Mesodermal cell (in vitro differentiated cells): ENCODE data around the gene PHF14.

ENCODE experiments used
- H3K27ac ChIP-seq: 2 replicates; pipeline ENCODE4 v1.7.0; 2013; ENCODE audit warnings: mild to moderate bottlenecking, low read depth, low read length, moderate library complexity; ENCODE audit not compliant: severe bottlenecking
- H3K36me3 ChIP-seq: 2 replicates; pipeline ENCODE4 v1.7.1; 2013; ENCODE audit warnings: mild to moderate bottlenecking, low read length, moderate library complexity; ENCODE audit not compliant: control insufficient read depth, insufficient read depth
- H3K4me1 ChIP-seq: one replicate; pipeline ENCODE4 v1.7.1; 2013; ENCODE audit warnings: mild to moderate bottlenecking, low read length; ENCODE audit not compliant: insufficient read depth, control insufficient read depth, poor library complexity, severe bottlenecking
- H3K4me3 ChIP-seq: 2 replicates; pipeline ENCODE4 v1.7.0; 2013; ENCODE audit warnings: low read length, control low read depth, mild to moderate bottlenecking; ENCODE audit not compliant: insufficient read depth, poor library complexity, severe bottlenecking; ENCODE audit errors: extremely low read depth
- H3K9me3 ChIP-seq: 2 replicates; pipeline ENCODE4 v1.7.1; 2013; ENCODE audit warnings: mild to moderate bottlenecking, low read length, moderate library complexity; ENCODE audit not compliant: control insufficient read depth
- WGBS, 2 experiments: methylation state at CpG; one replicate each; pipeline ENCODE4 v1.1.5; 2013; ENCODE audit warnings: missing lambda C conversion rate in 2 of 2; ENCODE audit not compliant: insufficient coverage in 2 of 2; 5-methylcytosine and 5-hydroxymethylcytosine counted together

PHF14 gene

GRCh38 chr7:11109659-11110058, 136.0 kb downstream of the PHF14 start:
- no peak overlapping the region for H3K27ac ChIP-seq
- H3K9me3 ChIP-seq = no peaks in the 10 kb centered on the region
- peaks cover 2% of the 10 kb centered on the region for H3K36me3 ChIP-seq
- no peak overlapping the region for H3K4me3 ChIP-seq
- no peaks in the 10 kb centered on the region for H3K4me1 ChIP-seq

GRCh38 chr7:11120068-11120664, 146.5 kb downstream of the PHF14 start:
- no CpG with 5 or more reads among the region's 3 CpGs for WGBS, 2 experiments
- peaks cover 6% of the 10 kb centered on the region for H3K36me3 ChIP-seq
- no peaks in the 10 kb centered on the region for H3K9me3 ChIP-seq
- no peak overlapping the region for H3K4me3 ChIP-seq
- no peak overlapping the region for H3K27ac ChIP-seq
- H3K4me1 ChIP-seq = no peaks in the 10 kb centered on the region

DNA sequence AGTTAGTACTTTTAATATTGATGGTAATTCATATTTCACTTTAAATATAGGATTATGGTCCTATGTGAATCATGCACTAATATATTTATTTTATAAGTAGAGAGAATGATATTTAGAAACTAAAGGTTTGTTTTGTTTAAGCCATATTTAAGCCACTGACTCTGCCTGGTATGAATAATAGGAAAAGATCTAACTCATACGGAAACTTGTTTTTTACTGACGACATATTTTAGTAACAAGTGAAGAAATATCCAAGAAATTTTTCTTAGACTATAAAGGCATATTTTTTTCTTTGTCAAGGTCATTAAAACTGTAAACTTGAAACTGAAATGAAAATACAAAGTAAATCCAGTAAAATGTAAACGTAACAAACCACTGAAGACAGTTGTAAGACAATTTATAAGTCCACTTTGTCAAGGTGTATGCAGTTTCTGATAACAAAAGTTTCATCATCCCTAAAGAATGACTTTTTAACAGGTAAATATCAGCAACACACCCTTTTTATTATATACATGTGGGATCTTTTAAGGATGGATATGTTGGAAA, 147.1 kb downstream of the PHF14 start:
- no CpG with 5 or more reads among the region's 3 CpGs for WGBS, 2 experiments
- no peaks in the 10 kb centered on the region for H3K4me1 ChIP-seq
- H3K4me3 ChIP-seq = no peak overlapping the region
- H3K36me3 ChIP-seq = peaks cover 6% of the 10 kb centered on the region
- no peaks in the 10 kb centered on the region for H3K9me3 ChIP-seq
- no peak overlapping the region for H3K27ac ChIP-seq

DNA sequence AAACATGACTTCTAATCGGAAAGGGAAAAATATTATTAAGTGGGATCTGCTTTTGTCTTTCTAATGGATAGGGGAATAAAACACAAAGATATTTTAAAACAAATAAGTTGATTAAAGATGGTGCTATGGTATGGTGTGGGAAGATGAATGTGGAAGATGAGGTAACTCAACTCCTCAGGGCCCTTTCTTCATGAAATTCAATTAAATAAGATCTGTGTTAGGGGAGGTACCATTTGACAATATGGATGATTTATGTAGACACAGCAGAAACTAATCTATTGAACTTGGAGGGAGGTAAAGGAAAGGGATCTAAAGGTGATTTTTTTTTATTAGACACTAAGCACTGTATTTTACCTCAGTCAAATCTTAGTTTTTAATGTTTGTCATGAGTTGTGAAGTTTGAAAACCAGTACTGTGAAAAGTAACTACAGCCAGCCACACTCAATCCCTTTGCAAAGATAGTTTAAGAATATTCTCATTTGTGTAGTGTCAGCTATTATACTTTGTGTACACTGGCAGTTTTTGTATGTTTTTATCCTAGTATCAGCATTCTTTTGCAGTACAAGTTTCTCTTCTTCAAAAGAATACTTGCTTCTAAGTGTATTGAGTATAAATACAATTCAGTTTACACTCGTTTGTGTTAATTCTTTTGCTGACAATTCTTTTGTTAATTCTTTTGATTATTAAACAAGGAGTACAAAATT, 151.3 kb downstream of the PHF14 start:
- Histone ChIP-seq H3K36me3 (peaks cover 6% of the 10 kb centered on the region), H3K4me1 (peaks cover 12% of the 10 kb centered on the region), H3K27ac (no peak overlapping the region), H3K4me3 (no peak overlapping the region), H3K9me3 (no peaks in the 10 kb centered on the region)
- WGBS, 2 experiments = no CpG with 5 or more reads among the region's 2 CpGs

DNA sequence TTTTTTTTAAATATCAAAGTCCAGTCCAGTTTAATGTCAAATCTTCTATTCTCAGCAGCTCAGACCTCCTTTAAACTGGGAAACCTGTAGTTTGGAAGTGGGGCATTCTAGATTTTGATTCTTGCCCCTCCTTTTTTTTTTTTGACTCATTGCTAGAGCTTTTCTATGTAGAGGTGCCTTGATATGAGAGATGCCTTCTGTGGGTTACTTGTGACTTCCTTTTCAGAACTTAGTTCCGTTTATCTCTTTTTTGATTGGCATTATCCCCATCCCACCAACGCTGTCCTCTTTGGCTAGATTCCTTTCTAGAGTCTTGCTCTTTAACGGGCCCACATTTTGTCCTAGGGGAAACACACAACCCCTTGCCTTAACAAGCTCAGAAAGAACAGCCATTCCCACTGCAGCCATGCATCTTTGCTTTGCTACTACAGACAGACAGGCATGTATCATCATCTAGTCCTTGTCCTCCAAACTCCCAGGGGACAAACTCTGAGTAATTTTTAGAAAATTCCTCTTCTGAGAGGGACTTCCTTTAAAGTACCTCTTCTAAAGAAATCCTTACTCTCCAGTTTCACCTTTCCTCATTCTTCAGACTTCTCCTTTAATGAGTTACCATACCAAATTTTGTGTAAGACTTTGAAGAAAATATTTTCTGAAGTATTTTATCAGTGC, 153.6 kb downstream of the PHF14 start:
- 93 to 95% methylated on average over 3 of the region's 3 CpGs for WGBS, 2 experiments
- H3K4me3 ChIP-seq = no peak overlapping the region
- H3K9me3 ChIP-seq = no peaks in the 10 kb centered on the region
- peaks cover 6% of the 10 kb centered on the region for H3K36me3 ChIP-seq
- peaks cover 16% of the 10 kb centered on the region for H3K4me1 ChIP-seq
- H3K27ac ChIP-seq = no peak overlapping the region

GRCh38 chr7:11127988-11128387, 154.3 kb downstream of the PHF14 start:
- H3K4me1 ChIP-seq = peaks cover 16% of the 10 kb centered on the region
- no peak overlapping the region for H3K27ac ChIP-seq
- peaks cover 6% of the 10 kb centered on the region for H3K36me3 ChIP-seq
- no peaks in the 10 kb centered on the region for H3K9me3 ChIP-seq
- no peak overlapping the region for H3K4me3 ChIP-seq

- WGBS, 2 experiments = 57 to 100% methylated on average over 1 of the region's 4 CpGs
- H3K9me3 ChIP-seq = no peaks in the 10 kb centered on the region
- H3K36me3 ChIP-seq = peaks cover 6% of the 10 kb centered on the region
Observed at GRCh38 chr7:11128498-11128897, 154.8 kb downstream of the PHF14 start.

GRCh38 chr7:11130012-11130411, 156.3 kb downstream of the PHF14 start:
- Histone ChIP-seq H3K27ac (no peak overlapping the region), H3K9me3 (no peaks in the 10 kb centered on the region), H3K36me3 (peaks cover 8% of the 10 kb centered on the region), H3K4me3 (no peak overlapping the region), H3K4me1 (peaks cover 16% of the 10 kb centered on the region)
- WGBS, 2 experiments = 100% methylated on average over 1 to 3 of the region's 4 CpGs

More at GRCh38 chr7:11128498-11128897, 154.8 kb downstream of the PHF14 start:
- Histone ChIP-seq H3K27ac (no peak overlapping the region), H3K4me1 (peaks cover 16% of the 10 kb centered on the region), H3K4me3 (no peak overlapping the region)

GRCh38 chr7:11130601-11131000, 156.9 kb downstream of the PHF14 start:
- H3K27ac ChIP-seq = no peak overlapping the region
- H3K4me1 ChIP-seq = peaks cover 16% of the 10 kb centered on the region
- H3K36me3 ChIP-seq = peaks cover 10% of the 10 kb centered on the region
- no peak overlapping the region for H3K4me3 ChIP-seq
- no peaks in the 10 kb centered on the region for H3K9me3 ChIP-seq
- 80 to 94% methylated on average over 1 to 2 of the region's 2 CpGs for WGBS, 2 experiments

DNA sequence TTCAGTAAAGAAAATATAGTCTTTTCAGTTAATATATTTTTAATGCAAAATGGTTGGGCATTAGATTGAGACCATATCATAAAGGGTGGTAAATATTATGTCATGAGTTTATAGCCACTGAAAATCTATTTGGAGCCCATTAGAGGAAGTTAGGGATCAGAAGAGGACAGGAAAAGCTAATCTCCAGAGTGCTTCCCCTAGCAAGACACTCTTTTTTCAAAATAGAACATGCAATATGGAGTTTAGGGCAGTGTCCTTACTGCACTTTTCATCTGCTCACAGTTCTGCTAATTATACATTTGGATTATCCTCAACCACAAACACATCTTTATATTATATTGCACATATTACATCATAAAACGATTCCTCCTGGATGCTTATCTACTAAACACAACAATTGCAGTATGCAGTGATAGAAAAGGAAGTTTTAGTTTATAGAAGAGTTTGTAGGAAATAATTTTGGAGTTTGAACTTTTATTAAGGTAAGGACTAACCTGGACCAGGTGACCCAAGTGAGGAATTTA, 159.8 kb downstream of the PHF14 start:
- Histone ChIP-seq H3K36me3 (peaks cover 10% of the 10 kb centered on the region), H3K9me3 (no peaks in the 10 kb centered on the region), H3K27ac (no peak overlapping the region), H3K4me1 (peaks cover 8% of the 10 kb centered on the region), H3K4me3 (no peak overlapping the region)
- no CpG with 5 or more reads among the region's 1 CpG for WGBS, 2 experiments
